Chondrocyte (in vitro differentiated cells): ENCODE results near the gene SERPINB10. TPM values are rescaled to one million over a fixed set of nuclear protein-coding genes. Genes with fewer than 3 reads are reported as not detected.

Experiments
- DNase-seq: peaks from one replicate; pipeline ENCODE4 v3.0.0; 2021; ENCODE audit warnings: mixed read lengths, low spot score
- H3K27ac Mint-ChIP-seq: one replicate; pipeline ENCODE4 v1.8.0; 2021; ENCODE audit warnings: mild to moderate bottlenecking, moderate library complexity, mixed read lengths; ENCODE audit not compliant: unreplicated experiment
- H3K27me3 Mint-ChIP-seq: 2 replicates; pipeline ENCODE4 v1.8.0; 2021; ENCODE audit warnings: low read depth, mixed read lengths
- H3K36me3 Mint-ChIP-seq: 2 replicates; pipeline ENCODE4 v1.8.0; 2021; ENCODE audit warnings: low read depth, mixed read lengths
- H3K4me1 Mint-ChIP-seq: 2 replicates; pipeline ENCODE4 v1.8.0; 2021; ENCODE audit warnings: low read depth, mild to moderate bottlenecking, mixed read lengths
- H3K4me3 Mint-ChIP-seq: one replicate; pipeline ENCODE4 v1.8.0; 2021; ENCODE audit warnings: mild to moderate bottlenecking, moderate library complexity, mixed read lengths; ENCODE audit not compliant: unreplicated experiment
- H3K9me3 Mint-ChIP-seq: 2 replicates; pipeline ENCODE4 v1.8.0; 2021; ENCODE audit warnings: low read depth, mixed read lengths
- CTCF ChIP-seq: fragments of 200-600 bp; sonication (generic); IDR thresholded peaks from 2 replicates; pipeline ENCODE4 v1.5.0; 2021; ENCODE audit warnings: antibody characterized with exemption, mild to moderate bottlenecking, moderate library complexity
- total RNA-seq: library from RNA; stranded (reverse); gene quantifications from 3 replicates; pipeline ENCODE4 v1.2.1, GENCODE V29; 2021

Gene SERPINB10
- total RNA-seq, 1 donor from 2014 or later = not detected

- Mint-ChIP-seq H3K27ac (no peak overlapping the region), H3K9me3 (no peaks in the 10 kb centered on the region), H3K27me3 (peaks cover 9% of the 10 kb centered on the region), H3K4me3 (no peak overlapping the region), H3K4me1 (no peaks in the 10 kb centered on the region), H3K36me3 (no peaks in the 10 kb centered on the region)
- no peak for TF ChIP-seq CTCF
- DNase-seq = no peak
These were observed 39.2 kb upstream of the SERPINB10 start for GRCh38 chr18:63868546-63868945.

GRCh38 chr18:63869374-63869773 is 38.4 kb upstream of the SERPINB10 start:
- Mint-ChIP-seq H3K9me3 (no peaks in the 10 kb centered on the region), H3K27ac (no peak overlapping the region), H3K4me1 (no peaks in the 10 kb centered on the region), H3K4me3 (no peak overlapping the region), H3K27me3 (peaks cover 11% of the 10 kb centered on the region), H3K36me3 (no peaks in the 10 kb centered on the region)
- no peak for DNase-seq
- TF ChIP-seq CTCF = no peak

GRCh38 chr18:63869851-63870250 is 37.9 kb upstream of the SERPINB10 start:
- Mint-ChIP-seq H3K4me1 (no peaks in the 10 kb centered on the region), H3K27me3 (peaks cover 11% of the 10 kb centered on the region), H3K9me3 (no peaks in the 10 kb centered on the region), H3K36me3 (no peaks in the 10 kb centered on the region), H3K27ac (no peak overlapping the region), H3K4me3 (no peak overlapping the region)
- no peak for DNase-seq
- TF ChIP-seq CTCF = no peak

GRCh38 chr18:63871836-63872235 is 35.9 kb upstream of the SERPINB10 start:
- TF ChIP-seq CTCF = no peak
- Mint-ChIP-seq H3K4me1 (no peaks in the 10 kb centered on the region), H3K27ac (no peak overlapping the region), H3K4me3 (no peak overlapping the region), H3K36me3 (no peaks in the 10 kb centered on the region), H3K27me3 (peaks cover 9% of the 10 kb centered on the region), H3K9me3 (no peaks in the 10 kb centered on the region)
- no peak for DNase-seq

- DNase-seq = no peak
- Mint-ChIP-seq H3K36me3 (no peaks in the 10 kb centered on the region), H3K9me3 (no peaks in the 10 kb centered on the region), H3K4me1 (no peaks in the 10 kb centered on the region), H3K4me3 (no peak overlapping the region), H3K27me3 (peaks cover 6% of the 10 kb centered on the region), H3K27ac (no peak overlapping the region)
- TF ChIP-seq CTCF = no peak
These were observed 35.2 kb upstream of the SERPINB10 start for GRCh38 chr18:63872586-63872985.
